Stomach smooth muscle (tissue), 2 donors: ENCODE data around the gene NELFB.

Source experiments
- H3K27ac ChIP-seq: one replicate; pipeline ENCODE4 v1.7.0; 2013; ENCODE audit warnings: mild to moderate bottlenecking, low read length, inconsistent platforms
- H3K27me3 ChIP-seq, 2 donors: one replicate each; pipeline ENCODE4 v1.7.0; 2013; ENCODE audit warnings: low read length in 2 of 2; ENCODE audit not compliant: insufficient read depth in 2 of 2, control insufficient read depth in 1 of 2
- H3K36me3 ChIP-seq, 2 donors: one replicate each; pipeline ENCODE4 v1.7.0; 2013; ENCODE audit warnings: low read length in 2 of 2; ENCODE audit not compliant: control insufficient read depth in 2 of 2, insufficient read depth in 2 of 2
- H3K4me1 ChIP-seq: one replicate; pipeline ENCODE4 v1.7.0; 2013; ENCODE audit warnings: low read length; ENCODE audit not compliant: control insufficient read depth, insufficient read depth
- H3K4me3 ChIP-seq, 2 donors: one replicate each; pipeline ENCODE4 v1.7.0; 2013; ENCODE audit warnings: low read length in 2 of 2
- H3K9ac ChIP-seq, 2 donors: one replicate each; pipeline ENCODE4 v1.7.0; 2013; ENCODE audit warnings: low read length in 2 of 2, mild to moderate bottlenecking in 1 of 2
- H3K9me3 ChIP-seq, 2 donors: one replicate each; pipeline ENCODE4 v1.7.0; 2013; ENCODE audit warnings: low read length in 2 of 2; ENCODE audit not compliant: control insufficient read depth in 2 of 2
- donor health status: healthy.
- donor health status: Pancreatic carcinoma.

NELFB gene

DNA sequence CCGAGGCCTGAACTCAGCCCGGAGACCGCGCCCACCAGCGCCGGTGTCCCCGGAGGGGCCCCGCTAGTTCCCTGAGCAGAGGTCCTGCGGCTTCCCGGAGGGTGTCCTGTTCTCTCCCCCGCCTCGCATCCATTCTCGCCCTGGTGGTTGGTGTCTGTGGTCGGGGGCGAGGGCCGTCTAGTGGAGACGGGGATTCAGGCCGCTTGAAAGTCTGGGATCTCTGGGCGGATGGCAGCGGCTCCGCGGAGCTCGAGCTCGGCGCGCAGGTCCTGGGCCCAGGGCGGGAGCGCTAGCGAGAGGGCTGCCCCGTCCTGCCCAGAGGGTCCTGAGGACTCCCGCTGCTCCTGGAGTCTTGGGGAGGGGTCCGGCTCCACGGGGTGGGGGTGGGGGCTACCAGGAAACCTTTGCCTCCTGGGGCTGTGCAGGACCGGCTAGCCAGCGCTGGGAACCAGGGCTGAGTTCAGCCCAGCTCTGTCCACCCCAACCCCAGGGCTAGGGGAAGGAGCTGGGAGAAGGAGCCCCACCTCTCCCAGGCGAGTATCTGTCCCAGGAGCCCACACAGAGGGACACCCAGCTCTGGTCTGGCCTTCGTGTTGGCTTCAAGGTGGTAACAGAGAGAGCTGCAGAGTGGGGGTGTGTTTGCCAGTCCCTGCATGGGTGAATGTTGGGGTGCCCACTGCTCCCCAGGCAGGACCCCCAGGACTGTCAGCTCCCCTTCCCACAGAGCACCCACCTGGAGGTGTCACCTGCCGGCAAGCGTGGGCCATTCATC lies 26.4 kb downstream of the NELFB start:
- no peak overlapping the region for H3K4me3 ChIP-seq
- no peak overlapping the region for H3K27ac ChIP-seq
- H3K27me3 ChIP-seq: peaks cover 16 to 40% of the 10 kb centered on the region in 2 donors
- peaks cover 13% of the 10 kb centered on the region for H3K4me1 ChIP-seq
- no peak overlapping the region for H3K9ac ChIP-seq
- no peaks in the 10 kb centered on the region for H3K36me3 ChIP-seq
- H3K9me3 ChIP-seq: no peaks in the 10 kb centered on the region

DNA sequence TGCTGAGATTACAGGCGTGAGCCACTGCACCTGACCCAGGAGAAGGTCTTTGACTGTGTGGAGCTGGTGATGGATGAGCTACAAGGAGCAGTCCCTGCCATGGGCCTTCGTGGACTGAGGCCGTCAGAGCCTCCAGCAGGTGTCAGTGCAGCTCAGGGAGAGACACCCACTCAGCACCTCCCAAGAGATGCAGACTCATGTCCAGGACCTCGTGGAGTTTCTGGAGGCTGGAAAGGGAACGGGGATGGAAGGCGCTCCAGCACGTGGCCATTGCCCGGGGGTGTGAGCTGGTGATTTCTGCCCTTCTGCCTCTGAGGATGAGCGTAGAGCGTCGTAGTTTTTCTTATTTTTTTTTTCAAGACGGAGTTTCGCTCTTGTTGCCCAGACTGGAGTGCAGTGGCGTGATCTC lies 31.9 kb downstream of the NELFB start:
- Histone ChIP-seq H3K4me1 (no peaks in the 10 kb centered on the region), H3K27ac (no peak overlapping the region), H3K9me3 (no peaks in the 10 kb centered on the region), H3K4me3 (no peak overlapping the region), H3K9ac (no peak overlapping the region), H3K27me3 (no peaks in the 10 kb centered on the region), H3K36me3 (no peaks in the 10 kb centered on the region)

DNA sequence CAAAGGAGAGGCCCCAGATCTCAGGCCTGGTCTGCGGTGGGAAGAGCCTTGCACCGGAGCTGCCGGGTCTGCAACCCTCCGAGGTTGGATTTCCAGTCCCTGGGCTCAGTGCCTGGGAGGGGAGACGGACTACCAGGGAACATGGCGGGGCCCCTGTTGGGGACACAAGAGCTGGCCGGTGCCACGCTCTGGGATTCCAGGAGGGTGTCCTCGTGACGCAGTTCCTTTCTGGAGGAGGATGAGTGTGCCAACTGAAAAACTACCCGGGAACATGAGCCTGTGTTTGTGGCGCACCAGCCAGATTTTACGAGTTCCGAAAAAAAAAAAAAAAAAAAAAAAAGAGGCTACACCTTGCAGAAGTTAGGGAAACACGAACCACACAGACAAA lies 38.0 kb downstream of the NELFB start:
- Histone ChIP-seq H3K27me3 (peaks cover 37 to 46% of the 10 kb centered on the region in 2 donors), H3K27ac (no peak overlapping the region)

DNA sequence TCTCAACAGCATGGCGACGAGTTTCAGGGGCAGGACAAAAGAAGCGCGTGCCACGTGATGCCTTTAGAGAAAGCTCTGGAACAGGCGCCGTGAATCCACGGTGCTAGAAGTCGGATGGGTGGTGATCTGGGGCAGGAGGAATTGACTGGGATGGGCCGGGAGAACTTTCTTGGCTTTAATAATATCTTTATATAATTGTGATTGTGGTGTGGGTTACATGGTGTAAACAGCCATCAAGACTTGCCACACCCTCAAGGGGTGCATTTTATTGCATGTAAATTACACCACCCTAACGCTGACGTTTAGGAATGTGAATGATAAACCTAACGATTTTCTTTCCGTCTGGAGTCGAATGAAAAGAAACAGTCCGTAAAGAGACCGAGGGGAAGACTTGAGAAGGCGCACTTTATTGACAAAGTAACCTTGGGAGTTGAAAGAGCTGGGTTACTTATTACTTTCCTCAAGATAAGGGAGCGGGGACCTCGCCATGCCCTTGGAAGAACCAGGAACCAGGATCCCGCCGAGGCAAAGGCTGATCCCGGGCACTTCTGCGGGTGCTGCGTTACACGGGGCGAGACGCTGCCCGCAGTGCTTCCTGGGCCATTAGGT lies 38.5 kb downstream of the NELFB start:
- Histone ChIP-seq H3K9me3 (peaks cover 0 to 5% of the 10 kb centered on the region in 2 donors), H3K27ac (no peak overlapping the region), H3K27me3 (peaks cover 42 to 51% of the 10 kb centered on the region in 2 donors), H3K4me1 (peaks cover 4% of the 10 kb centered on the region), H3K9ac (no peak overlapping the region), H3K4me3 (no peak overlapping the region), H3K36me3 (no peaks in the 10 kb centered on the region)

More for the DNA sequence above, 38.0 kb downstream of the NELFB start:
- Histone ChIP-seq H3K9ac (no peak overlapping the region), H3K4me1 (peaks cover 3% of the 10 kb centered on the region), H3K36me3 (no peaks in the 10 kb centered on the region), H3K9me3 (peaks cover 0 to 5% of the 10 kb centered on the region in 2 donors), H3K4me3 (no peak overlapping the region)

DNA sequence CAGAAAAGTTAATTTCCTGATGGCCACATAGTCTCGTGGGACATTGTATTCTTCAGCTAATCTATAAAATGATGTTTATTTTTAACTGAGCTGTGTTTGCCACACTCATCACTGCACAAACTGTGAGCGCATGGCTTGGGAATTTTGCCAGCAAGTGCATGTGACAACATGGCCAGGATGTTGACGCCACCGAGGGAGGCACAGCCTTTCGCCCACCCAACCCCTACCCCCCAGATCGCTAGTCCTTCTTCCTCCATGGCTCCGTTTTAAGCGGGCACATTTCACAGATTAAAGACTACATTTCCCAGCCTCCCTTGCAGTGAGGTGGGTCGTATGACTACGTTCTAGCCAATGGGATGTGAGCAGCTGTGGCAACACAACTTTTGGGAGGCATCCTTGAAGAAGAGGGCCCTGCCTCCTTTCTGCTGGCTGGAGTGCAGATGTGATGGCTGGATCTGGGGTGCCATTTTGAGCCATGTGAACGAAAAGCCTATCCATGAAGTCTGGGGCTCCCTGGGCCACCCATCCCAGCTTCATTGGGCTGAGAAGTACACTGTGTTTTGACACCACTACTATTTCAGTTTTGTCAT lies 39.1 kb downstream of the NELFB start:
- Histone ChIP-seq H3K4me3 (no peak overlapping the region), H3K36me3 (no peaks in the 10 kb centered on the region), H3K27ac (no peak overlapping the region), H3K4me1 (peaks cover 6% of the 10 kb centered on the region), H3K9ac (no peak overlapping the region), H3K9me3 (peaks cover 0 to 5% of the 10 kb centered on the region in 2 donors), H3K27me3 (peaks cover 48 to 57% of the 10 kb centered on the region in 2 donors)

DNA sequence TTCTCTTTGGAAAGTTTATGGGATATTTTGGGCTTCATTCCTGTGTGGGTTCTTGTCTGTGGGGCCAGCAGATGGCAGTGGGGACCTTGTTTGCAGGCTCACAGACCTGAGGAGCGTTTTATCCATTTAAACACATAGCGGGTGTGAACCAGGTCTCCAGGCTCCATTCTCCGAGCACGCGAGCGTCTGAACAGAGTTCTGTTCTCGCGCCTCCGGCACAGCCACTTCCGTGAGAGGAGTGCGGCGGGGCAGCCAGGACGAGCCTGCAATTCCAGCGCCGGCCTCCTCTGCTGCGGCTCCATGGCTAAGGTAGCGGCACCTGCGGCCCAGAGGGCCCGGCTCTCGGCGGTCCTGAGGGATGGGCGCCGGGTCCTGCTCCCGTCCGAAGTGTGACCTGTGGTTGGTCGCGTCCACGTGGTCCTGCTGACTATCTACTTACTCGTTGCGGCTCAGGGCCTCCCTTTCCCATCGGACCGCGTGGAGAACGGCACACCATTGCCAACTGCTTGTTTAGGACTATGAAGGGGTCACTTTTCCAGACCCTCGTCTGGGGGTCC lies 39.6 kb downstream of the NELFB start:
- Histone ChIP-seq H3K4me1 (peaks cover 6% of the 10 kb centered on the region), H3K4me3 (peak overlapping the region in 1 of 2 donors; percentile 15), H3K36me3 (no peaks in the 10 kb centered on the region), H3K9ac (no peak overlapping the region), H3K9me3 (peaks cover 0 to 5% of the 10 kb centered on the region in 2 donors), H3K27me3 (peaks cover 51 to 61% of the 10 kb centered on the region in 2 donors), H3K27ac (no peak overlapping the region)

DNA sequence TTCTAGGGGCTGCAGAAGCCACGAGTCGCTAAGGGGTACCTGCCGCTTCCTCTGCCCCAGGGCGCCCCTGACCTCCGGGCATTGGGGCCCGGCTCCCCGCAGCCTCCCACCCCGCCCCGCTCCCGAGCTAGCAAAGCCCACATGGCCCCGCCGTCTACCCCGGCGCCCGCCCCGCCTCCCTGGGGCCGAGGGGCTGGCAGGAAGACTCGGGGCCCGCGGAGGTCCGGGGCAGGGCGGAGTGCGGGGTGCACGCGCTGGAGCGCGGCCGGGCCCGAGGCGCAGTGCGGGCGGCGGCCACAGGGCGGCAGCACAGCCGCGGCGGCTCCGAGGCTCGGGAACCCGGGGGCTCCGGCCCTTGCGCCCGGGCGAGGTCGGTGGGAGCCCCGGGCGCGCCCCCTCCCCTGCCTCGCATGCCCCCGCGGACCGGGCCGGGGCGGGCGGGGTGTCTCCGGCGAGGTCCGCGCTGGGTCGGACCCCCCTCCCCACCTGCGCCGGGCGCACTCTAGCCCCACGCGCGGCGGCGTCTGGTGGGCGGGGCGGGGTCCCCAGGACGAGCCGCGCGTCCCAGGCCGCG lies 40.2 kb downstream of the NELFB start:
- Histone ChIP-seq H3K36me3 (no peaks in the 10 kb centered on the region), H3K27me3 (peaks cover 56 to 66% of the 10 kb centered on the region in 2 donors), H3K9ac (no peak overlapping the region), H3K4me3 (peak overlapping the region in 1 of 2 donors; percentile 15), H3K4me1 (peaks cover 6% of the 10 kb centered on the region), H3K27ac (no peak overlapping the region), H3K9me3 (peaks cover 0 to 5% of the 10 kb centered on the region in 2 donors)

DNA sequence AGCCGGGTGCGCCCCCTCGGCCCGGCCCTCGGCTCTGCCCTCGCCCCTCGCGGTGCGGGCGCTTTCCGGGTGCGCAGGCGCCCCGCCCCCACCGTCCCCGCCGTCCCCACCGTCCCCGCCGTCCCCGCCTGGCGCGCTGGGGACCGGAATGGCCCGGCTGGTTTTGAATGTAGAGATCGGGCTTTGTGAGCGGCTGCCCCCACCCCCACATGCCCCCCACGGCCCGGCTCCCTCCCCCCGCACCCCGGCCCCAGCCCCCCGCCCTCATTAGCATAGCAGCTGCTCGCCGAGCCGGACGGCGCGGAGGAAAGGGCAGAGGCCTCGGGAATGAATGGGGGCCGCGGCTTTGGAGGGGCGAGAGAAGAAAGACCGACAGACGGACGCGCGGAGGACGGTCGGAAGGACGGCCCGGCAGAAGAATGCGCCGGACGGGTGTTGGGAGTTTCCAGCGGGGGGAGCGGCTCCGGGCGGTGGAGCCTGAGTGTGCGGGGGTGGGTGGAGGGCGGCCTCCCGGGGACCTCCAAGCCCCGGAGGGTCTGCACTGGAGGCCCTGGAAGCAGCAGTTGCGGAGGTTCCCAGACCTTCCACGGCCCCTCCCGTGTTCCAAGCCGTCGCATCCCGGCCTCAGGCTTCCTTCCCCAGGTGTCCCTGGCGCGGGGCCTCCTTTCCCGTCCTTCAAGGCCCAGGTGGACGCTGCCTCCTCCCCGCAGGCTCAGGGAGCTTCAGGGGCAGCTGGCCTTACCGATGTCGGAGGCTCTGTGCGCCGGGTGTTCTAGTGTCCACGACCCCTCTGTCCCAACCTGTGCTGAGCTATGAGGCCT lies 40.9 kb downstream of the NELFB start:
- Histone ChIP-seq H3K9ac (no peak overlapping the region), H3K4me1 (peaks cover 8% of the 10 kb centered on the region)

DNA sequence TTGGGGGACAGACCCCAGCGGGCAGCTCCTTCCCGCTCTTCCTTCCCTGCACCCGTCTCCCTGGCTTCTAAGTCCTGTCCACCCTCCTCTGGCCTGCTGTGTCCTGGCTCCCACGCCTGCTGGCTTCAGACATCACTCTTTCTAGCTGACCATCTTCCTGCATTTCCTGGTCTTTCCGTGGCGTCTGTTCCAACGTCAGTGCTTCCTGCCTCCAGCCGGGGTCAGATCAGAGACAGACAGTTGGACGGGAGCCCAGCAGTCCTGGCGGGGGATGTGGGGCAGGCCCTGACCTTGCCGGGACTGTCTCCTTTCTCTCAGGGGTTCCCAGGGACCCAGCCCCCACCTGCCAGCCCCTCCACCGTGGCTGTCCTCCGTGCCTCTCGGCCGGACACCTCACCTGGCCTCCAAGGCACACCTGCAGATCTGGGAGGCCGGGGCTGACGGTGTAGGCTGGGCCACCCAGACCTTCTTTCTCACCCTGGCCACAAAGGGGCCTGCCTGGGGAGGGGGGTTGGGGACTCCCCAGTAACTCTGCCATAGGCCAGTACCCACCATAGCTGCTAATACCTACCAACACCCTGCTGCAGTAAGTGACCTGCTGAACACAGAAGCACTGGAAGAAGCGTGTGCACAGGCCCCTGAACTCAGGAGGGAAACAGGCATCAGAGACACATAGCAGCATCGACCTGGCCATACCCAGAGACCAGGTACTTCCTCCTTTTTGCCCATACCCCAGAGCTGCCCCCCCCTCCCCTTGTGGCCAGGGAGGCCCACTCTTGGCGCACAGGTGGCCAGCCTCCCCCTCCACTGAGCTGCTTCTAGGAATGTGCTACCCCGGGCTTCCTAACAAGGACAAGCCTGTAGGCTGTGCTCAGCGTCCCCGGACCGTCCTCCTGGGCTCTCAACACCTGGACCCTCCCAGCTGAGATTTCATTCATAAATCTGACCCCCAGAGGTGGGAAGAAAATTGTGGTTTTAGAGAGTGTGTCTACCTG lies 41.8 kb downstream of the NELFB start:
- peak overlapping the region in 1 of 2 donors; percentile 22 for H3K4me3 ChIP-seq
- peaks cover 13% of the 10 kb centered on the region for H3K4me1 ChIP-seq
- peaks cover 56 to 78% of the 10 kb centered on the region in 2 donors for H3K27me3 ChIP-seq
- no peaks in the 10 kb centered on the region for H3K36me3 ChIP-seq
- H3K27ac ChIP-seq: no peak overlapping the region
- H3K9ac ChIP-seq: no peak overlapping the region
- peaks cover 0 to 5% of the 10 kb centered on the region in 2 donors for H3K9me3 ChIP-seq

More for the DNA sequence above, 40.9 kb downstream of the NELFB start:
- Histone ChIP-seq H3K27ac (no peak overlapping the region), H3K36me3 (no peaks in the 10 kb centered on the region), H3K9me3 (peaks cover 0 to 5% of the 10 kb centered on the region in 2 donors), H3K4me3 (peak overlapping the region in 1 of 2 donors; percentile 22), H3K27me3 (peaks cover 56 to 74% of the 10 kb centered on the region in 2 donors)
